OCI-LY1 (cell line): ENCODE results near the gene DHRSX.

ENCODE experiments used
- CTCF ChIP-seq: fragments of 200-600 bp; sonication (generic), shearing (Covaris generic); IDR thresholded peaks from 2 replicates; pipeline ENCODE4 v1.5.1; 2017; ENCODE audit warnings: mild to moderate bottlenecking, antibody characterized with exemption, low read length, moderate library complexity, mixed read lengths
- EZH2 ChIP-seq: fragments of 200-600 bp; sonication (generic), shearing (Covaris generic); IDR thresholded peaks from 2 replicates; pipeline ENCODE4 v1.8.0; 2017; ENCODE audit warnings: borderline replicate concordance, mixed run types, mild to moderate bottlenecking, antibody characterized with exemption, low read length, moderate library complexity, mixed read lengths

- TF ChIP-seq EZH2: no peak
- TF ChIP-seq CTCF: no peak
These were observed 110.0 kb downstream of the DHRSX start for GRCh38 chrX:2390754-2391153.
